A673 (cell line): ENCODE measurements around the gene FGR.

Source experiments
- CTCF ChIP-seq: fragments of 300-800, 200-600 bp; sonication (generic); conservative IDR thresholded peaks from 2 replicates; pipeline ENCODE4 v1.5.1; 2017; ENCODE audit warnings: low read depth, mild to moderate bottlenecking, antibody characterized with exemption, low read length, moderate library complexity, mixed read lengths
- EZH2 ChIP-seq: fragments of 200-600 bp; sonication (generic); IDR thresholded peaks from 2 replicates; pipeline ENCODE4 v1.6.1; 2017; ENCODE audit warnings: borderline replicate concordance, low read depth, mild to moderate bottlenecking, mixed read lengths, antibody characterized with exemption, low read length; ENCODE audit not compliant: poor library complexity, severe bottlenecking

DNA sequence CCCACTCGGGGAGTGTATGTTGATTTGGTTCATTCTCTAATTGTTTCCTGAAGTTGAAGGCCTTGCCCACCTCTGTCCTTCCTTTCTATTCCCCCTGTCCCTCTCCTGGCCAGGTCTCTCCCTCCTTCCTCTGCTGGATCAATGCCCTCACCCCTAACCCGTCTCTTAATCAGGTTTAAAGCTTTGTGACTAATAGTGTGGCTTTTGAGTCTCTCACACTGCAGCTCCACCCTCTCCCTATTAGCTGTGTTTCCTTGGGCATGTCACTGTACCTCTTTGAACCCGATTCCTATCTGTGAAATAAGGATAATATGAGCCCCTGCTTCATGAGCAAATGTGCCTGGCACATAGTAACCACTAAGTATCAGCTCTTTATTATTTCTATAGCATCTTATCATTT, 51.5 kb downstream of the FGR start:
- TF ChIP-seq CTCF = no peak
- no peak for TF ChIP-seq EZH2
